ENCODE data around the gene PAPLN. TPM values are rescaled to one million over a fixed set of nuclear protein-coding genes. Genes with fewer than 3 reads are reported as not detected.

Gene PAPLN
- polyA plus RNA-seq, 1 donor (not counting 4 experiments of a cell fraction or from before 2014, with no cell fraction given) = 8.2 TPM

- no peak overlapping the region for H3K4me2 ChIP-seq (ENCODE audit: control insufficient read depth, extremely low read depth, insufficient read depth, low read depth, low read length)
- H3K36me3 ChIP-seq (ENCODE audit: control insufficient read depth in 2 of 2, extremely low read depth in 1 of 2, insufficient read depth in 2 of 2, low read length in 2 of 2) = peaks cover 16 to 22% of the 10 kb centered on the region in 2 experiments
- H3K9me1 ChIP-seq (ENCODE audit: control insufficient read depth, extremely low read depth, insufficient read depth, low read length) = no peaks in the 10 kb centered on the region
- H3K9me3 ChIP-seq (ENCODE audit: control insufficient read depth, low read depth, low read length) = no peaks in the 10 kb centered on the region
- no peaks in the 10 kb centered on the region for H3K4me1 ChIP-seq (ENCODE audit: control insufficient read depth, extremely low read depth, insufficient read depth, low read length)
- no peaks in the 10 kb centered on the region for H4K20me1 ChIP-seq (ENCODE audit: control insufficient read depth, extremely low read depth, insufficient read depth, low read length)
- H3K79me2 ChIP-seq (ENCODE audit: control insufficient read depth, insufficient read depth, low read length) = no peaks in the 10 kb centered on the region
- TF ChIP-seq EZH2 (IDR thresholded peaks at IDR 0.05; ENCODE audit: low read length) (no peak), CTCF (optimal IDR thresholded peaks at IDR 0.05 in 1 of 3, IDR thresholded peaks at IDR 0.05 in 1 of 3, conservative IDR thresholded peaks at IDR 0.05 in 1 of 3; ENCODE audit: extremely low read depth in 1 of 3, insufficient read depth in 2 of 3, low read length in 3 of 3) (no peak)
- H3K27ac ChIP-seq (ENCODE audit: control insufficient read depth, insufficient read depth, low read length) = no peak overlapping the region
- H3K27me3 ChIP-seq (ENCODE audit: control insufficient read depth, extremely low read depth, insufficient read depth, low read length) = no peaks in the 10 kb centered on the region
- no peak for FAIRE-seq
- no peak overlapping the region for H3K4me3 ChIP-seq (ENCODE audit: control insufficient read depth in 2 of 3, extremely low read depth in 1 of 3, insufficient read depth in 2 of 3, low read depth in 1 of 3, low read length in 3 of 3)
- no peak overlapping the region for H3K9ac ChIP-seq (ENCODE audit: control insufficient read depth, extremely low read depth, insufficient read depth, low read length)
- DNase-seq (ENCODE audit: low read depth, low spot score) = no peak
- dilution Hi-C loops (cut with MboI; ENCODE audit: extremely low pct_ligation_motif_present, low sequenced_read_pairs) = no loop called here
- no peak overlapping the region for H2AFZ ChIP-seq (ENCODE audit: control insufficient read depth, low read length)
Measured at GRCh38 chr14:73220634-73221033, 16.7 kb upstream of the PAPLN start.

GRCh38 chr14:73221945-73222344, 15.4 kb upstream of the PAPLN start:
- no peaks in the 10 kb centered on the region for H3K79me2 ChIP-seq (ENCODE audit: control insufficient read depth, insufficient read depth, low read length)
- no peaks in the 10 kb centered on the region for H3K9me3 ChIP-seq (ENCODE audit: control insufficient read depth, low read depth, low read length)
- H3K4me3 ChIP-seq (ENCODE audit: control insufficient read depth in 2 of 3, extremely low read depth in 1 of 3, insufficient read depth in 2 of 3, low read depth in 1 of 3, low read length in 3 of 3) = no peak overlapping the region
- H3K9me1 ChIP-seq (ENCODE audit: control insufficient read depth, extremely low read depth, insufficient read depth, low read length) = no peaks in the 10 kb centered on the region
- no peak overlapping the region for H3K4me2 ChIP-seq (ENCODE audit: control insufficient read depth, extremely low read depth, insufficient read depth, low read depth, low read length)
- H3K27me3 ChIP-seq (ENCODE audit: control insufficient read depth, extremely low read depth, insufficient read depth, low read length) = no peaks in the 10 kb centered on the region
- no peaks in the 10 kb centered on the region for H4K20me1 ChIP-seq (ENCODE audit: control insufficient read depth, extremely low read depth, insufficient read depth, low read length)
- FAIRE-seq (no peak), DNase-seq (ENCODE audit: low read depth, low spot score) (no peak)
- H2AFZ ChIP-seq (ENCODE audit: control insufficient read depth, low read length) = no peak overlapping the region
- no peak overlapping the region for H3K9ac ChIP-seq (ENCODE audit: control insufficient read depth, extremely low read depth, insufficient read depth, low read length)
- no peaks in the 10 kb centered on the region for H3K4me1 ChIP-seq (ENCODE audit: control insufficient read depth, extremely low read depth, insufficient read depth, low read length)
- no peak overlapping the region for H3K27ac ChIP-seq (ENCODE audit: control insufficient read depth, insufficient read depth, low read length)
- dilution Hi-C loops (cut with MboI; ENCODE audit: extremely low pct_ligation_motif_present, low sequenced_read_pairs) = no loop called here
- H3K36me3 ChIP-seq (ENCODE audit: control insufficient read depth in 2 of 2, extremely low read depth in 1 of 2, insufficient read depth in 2 of 2, low read length in 2 of 2) = peaks cover 16 to 21% of the 10 kb centered on the region in 2 experiments
- TF ChIP-seq EZH2 (IDR thresholded peaks at IDR 0.05; ENCODE audit: low read length) (no peak), CTCF (optimal IDR thresholded peaks at IDR 0.05 in 1 of 3, IDR thresholded peaks at IDR 0.05 in 1 of 3, conservative IDR thresholded peaks at IDR 0.05 in 1 of 3; ENCODE audit: extremely low read depth in 1 of 3, insufficient read depth in 2 of 3, low read length in 3 of 3) (no peak)
